BJ (cell line): ENCODE results near the gene PPP6R3. TPM values are rescaled to one million over a fixed set of nuclear protein-coding genes. Genes with fewer than 3 reads are reported as not detected.

Experiments used
- CTCF ChIA-PET: fragments of 350-600 bp; formaldehyde crosslinking; extraction: SDS; loops from one replicate; lab custom pipeline; 2021; ENCODE audit warnings: antibody characterized with exemption, inconsistent platforms; lab: Yijun Ruan, JAX
- POLR2A ChIA-PET: fragments of 300-600 bp; sonication (Branson Sonifier 250); formaldehyde crosslinking; extraction: SDS; loops from one replicate; lab custom pipeline; 2021; ENCODE audit warnings: antibody characterized with exemption; lab: Charles Lee
- DNase-seq: peaks from one replicate; pipeline ENCODE4 v3.0.0-alpha.2; 2011; ENCODE audit warnings: low read depth
- H3K27me3 ChIP-seq: 2 replicates; pipeline ENCODE4 v1.6.0; 2011; ENCODE audit warnings: low read length; ENCODE audit not compliant: control insufficient read depth, insufficient read depth
- H3K36me3 ChIP-seq: 2 replicates; pipeline ENCODE4 v1.5.1; 2011; ENCODE audit warnings: low read length; ENCODE audit not compliant: control insufficient read depth, insufficient read depth
- H3K4me3 ChIP-seq: 2 replicates; pipeline ENCODE4 v1.5.1; 2011; ENCODE audit warnings: low read depth, mild to moderate bottlenecking, control low read depth, low read length
- CTCF ChIP-seq: IDR thresholded peaks from 2 replicates; pipeline ENCODE4 v1.5.1; 2011; ENCODE audit warnings: low read depth, mild to moderate bottlenecking, control low read depth, inconsistent platforms, low read length, moderate library complexity; ENCODE audit not compliant: insufficient read depth
- polyA plus RNA-seq: library from polyadenylated mRNA; depleted of rRNA; stranded (reverse); fragments of >200 nt; gene quantifications from 2 replicates; pipeline ENCODE4 v1.2.3, GENCODE V29; 2011

PPP6R3 gene
- polyA plus RNA-seq, 1 experiment: 31.6 TPM

GRCh38 chr11:68518191-68518590 is 57.6 kb downstream of the PPP6R3 start:
- Histone ChIP-seq H3K27me3 (no peaks in the 10 kb centered on the region), H3K36me3 (no peaks in the 10 kb centered on the region; the same call in 1 of the 2 replicates), H3K4me3 (no peak overlapping the region)
- DNase-seq: no peak
- POLR2A ChIA-PET: no interaction called here
- CTCF ChIA-PET: no interaction called here
- TF ChIP-seq CTCF: no peak

- CTCF ChIA-PET: interaction anchor here (0.7 to 1.2 kb wide), 2 partner anchors 11 to 55 kb away, joined by 3 read pairs; no protein-coding TSS in a partner anchor
- no peak overlapping the region for H3K4me3 ChIP-seq
- peaks cover 4% of the 10 kb centered on the region for H3K36me3 ChIP-seq
- no peaks in the 10 kb centered on the region for H3K27me3 ChIP-seq
- no peak for TF ChIP-seq CTCF
- DNase-seq: no peak
- POLR2A ChIA-PET: no interaction called here
These were observed 61.6 kb downstream of the PPP6R3 start for GRCh38 chr11:68521969-68522652.

GRCh38 chr11:68523033-68523432 is 62.5 kb downstream of the PPP6R3 start:
- ChIA-PET CTCF (interaction anchor here (1.1 to 1.2 kb wide), 2 partner anchors 9 to 12 kb away, joined by 3 read pairs; no protein-coding TSS in a partner anchor), POLR2A (no interaction called here)
- Histone ChIP-seq H3K36me3 (peaks cover 8% of the 10 kb centered on the region), H3K4me3 (no peak overlapping the region), H3K27me3 (no peaks in the 10 kb centered on the region)
- no peak for TF ChIP-seq CTCF
- DNase-seq: no peak

- Histone ChIP-seq H3K4me3 (no peak overlapping the region), H3K27me3 (no peaks in the 10 kb centered on the region), H3K36me3 (peaks cover 10% of the 10 kb centered on the region)
- ChIA-PET POLR2A (no interaction called here), CTCF (interaction anchor here (0.6 to 1.4 kb wide), 3 partner anchors 10 to 101 kb away, joined by 3 read pairs; no protein-coding TSS in a partner anchor)
- TF ChIP-seq CTCF: no peak
- DNase-seq: no peak
These were observed 63.2 kb downstream of the PPP6R3 start for GRCh38 chr11:68523743-68524142.

- DNase-seq: no peak
- POLR2A ChIA-PET: interaction anchor here (0.7 kb wide), 1 partner anchor 42 kb away, joined by 5 read pairs; no protein-coding TSS in a partner anchor
- Histone ChIP-seq H3K36me3 (peaks cover 11% of the 10 kb centered on the region), H3K4me3 (no peak overlapping the region), H3K27me3 (no peaks in the 10 kb centered on the region)
- no peak for TF ChIP-seq CTCF
- CTCF ChIA-PET: interaction anchor here (1.1 to 1.4 kb wide), 2 partner anchors 10 to 60 kb away, joined by 3 read pairs; no protein-coding TSS in a partner anchor
These were observed 63.7 kb downstream of the PPP6R3 start for GRCh38 chr11:68524213-68524612.
